ENCODE data around the gene LRP1.
"Not testable (repeated sequence)": the region's sequence is repeated elsewhere in the genome, so short reads cannot be mapped to it uniquely, and the experiment has no call there.

Gene LRP1

GRCh38 chr12:57110104-57111030 lies 17.9 kb upstream of the LRP1 start:
- peak; percentile 73 for DNase-seq

DNA sequence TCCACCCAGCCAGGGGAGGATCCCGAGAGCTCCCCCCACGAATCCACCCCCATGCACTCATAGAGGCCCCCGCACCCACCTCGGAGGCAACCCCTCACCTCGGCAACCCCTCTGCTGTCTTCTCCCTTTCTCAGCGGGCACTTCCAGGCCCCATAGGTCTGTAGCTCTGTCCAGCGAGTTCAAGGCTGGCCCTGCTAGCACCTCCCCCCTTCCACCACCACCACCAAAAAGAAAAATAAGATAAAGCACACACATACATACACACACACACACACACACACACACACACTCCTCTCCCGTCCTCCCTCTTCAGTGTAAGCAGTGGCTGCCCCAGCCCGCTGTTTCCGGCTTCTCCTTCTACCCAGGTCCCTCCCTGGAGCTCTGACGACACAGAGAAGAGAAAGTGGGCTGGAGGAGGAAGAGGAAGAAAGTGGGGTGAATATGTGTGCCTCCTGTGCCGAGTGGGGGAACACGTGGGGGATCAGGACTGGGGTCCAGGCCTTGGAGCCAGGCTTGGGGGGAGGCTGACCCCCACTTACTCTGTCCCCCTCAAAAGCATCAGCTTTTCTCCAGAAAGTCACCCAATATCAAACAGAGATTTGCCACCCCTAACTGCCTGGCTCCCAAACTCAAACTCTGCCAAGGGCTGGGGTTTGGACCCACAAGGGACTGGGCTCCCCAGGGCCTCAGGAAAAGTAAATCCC lies 17.1 kb upstream of the LRP1 start, which contains the start of gene STAT6:
Gene STAT6, minus strand, starts transcription at position 332 of the 704 bp plus-strand sequence. CDS start 3,084 bp downstream, outside the sequence.
- DNase-seq: peak; percentile 82

DNA sequence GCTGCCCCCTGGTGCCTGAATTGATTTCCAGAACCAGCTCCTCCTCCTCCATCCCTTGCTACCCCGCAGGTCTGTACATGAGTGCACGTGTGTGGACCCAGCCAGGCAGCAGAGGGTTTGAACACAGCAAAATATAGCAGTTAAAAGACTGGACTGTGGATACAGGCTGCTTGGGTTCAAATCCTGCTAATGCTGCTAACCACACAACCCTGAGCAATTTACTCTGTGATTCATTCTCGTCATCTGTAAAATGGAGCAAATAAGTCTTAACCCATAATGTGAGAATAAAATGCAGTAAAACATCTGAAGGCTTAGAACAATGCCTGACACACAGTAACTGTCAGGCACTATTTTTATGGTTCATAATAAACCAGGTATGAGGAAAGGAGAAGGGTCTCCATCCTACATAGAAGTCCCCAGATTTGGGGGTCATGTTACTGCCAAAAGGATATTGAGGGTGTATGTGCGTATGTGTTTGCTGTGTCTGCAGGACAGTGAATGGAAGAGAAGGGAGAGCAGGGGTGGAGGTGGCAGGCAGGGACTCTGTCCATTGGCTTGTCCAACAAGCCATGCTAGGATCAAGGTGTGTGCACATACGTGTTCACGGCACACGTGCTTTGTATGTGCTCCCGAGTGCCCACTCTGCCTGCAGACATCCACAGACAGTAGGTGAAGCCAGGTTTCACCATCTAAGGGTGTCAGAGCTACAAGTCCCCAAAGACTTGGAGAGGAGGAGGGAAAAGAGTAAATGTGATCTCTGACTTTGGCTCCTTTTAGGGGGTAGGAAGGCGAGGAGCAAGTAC lies 15.6 kb upstream of the LRP1 start:
- DNase-seq: no peak

- DNase-seq: no peak
Measured at GRCh38 chr12:57116580-57117281, 11.6 kb upstream of the LRP1 start.

DNA sequence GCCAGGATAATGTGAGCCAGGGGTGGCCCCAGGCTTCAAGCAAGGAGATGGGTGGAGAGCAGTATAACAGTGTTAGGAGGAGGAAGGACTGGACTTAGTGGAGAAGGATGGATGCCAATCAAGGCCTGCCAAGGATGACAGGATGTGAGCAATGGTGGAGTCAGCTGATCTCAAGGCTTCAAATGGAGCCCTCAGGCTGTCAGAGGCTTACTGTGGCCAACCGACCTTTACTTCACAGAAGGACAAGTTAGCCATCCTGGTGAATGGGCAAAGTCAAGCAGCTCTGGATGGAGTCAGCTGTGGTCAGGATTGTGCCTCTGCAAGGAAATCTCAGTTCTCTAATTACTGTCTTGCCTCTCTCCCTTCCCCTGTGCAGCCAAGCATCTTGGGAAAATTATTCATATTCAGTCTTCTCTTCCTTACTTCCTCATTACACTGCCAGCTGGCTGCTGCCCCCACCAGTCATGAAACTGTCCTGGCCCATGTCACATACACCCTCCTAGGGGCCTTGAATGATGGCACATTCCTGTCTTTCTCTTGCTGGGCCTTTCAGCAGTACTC lies 9.5 kb upstream of the LRP1 start:
- DNase-seq: no peak

DNA sequence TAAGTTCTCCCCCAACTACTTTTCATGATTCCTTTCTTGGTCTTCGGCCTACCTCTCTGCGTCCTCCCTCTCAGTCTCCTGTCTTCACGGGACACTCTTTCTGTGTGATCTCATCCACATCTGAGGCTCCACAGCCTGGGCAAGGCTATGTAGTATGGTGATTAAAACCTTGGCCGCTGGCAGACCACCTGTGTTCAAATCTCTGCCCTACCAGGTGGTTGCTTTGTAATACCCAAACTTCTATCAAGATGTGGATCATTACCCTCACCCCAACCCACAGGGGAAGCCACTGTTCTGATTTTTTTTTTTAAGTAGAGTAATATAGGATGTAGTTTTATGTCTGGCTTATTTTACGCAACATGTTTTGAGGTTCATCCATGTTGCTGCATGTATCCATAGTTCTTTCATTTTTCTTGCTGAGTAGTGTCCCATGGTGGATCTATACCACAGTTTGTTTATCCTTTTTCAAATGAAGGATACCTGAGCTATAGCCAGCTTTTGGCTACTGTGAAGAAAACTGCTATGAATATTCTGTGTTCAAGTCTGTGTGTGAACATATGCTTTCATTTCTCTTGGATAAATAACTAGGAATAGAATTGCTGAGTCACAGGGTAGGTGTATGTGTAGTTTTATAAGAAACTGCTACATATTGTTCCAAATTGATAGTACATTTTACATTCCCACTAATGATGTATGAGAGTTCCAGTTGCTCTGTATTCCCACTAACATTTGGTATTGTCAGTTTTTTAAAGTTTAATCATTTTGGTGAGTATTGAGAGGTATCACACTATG lies 8.8 kb upstream of the LRP1 start:
- DNase-seq: no peak

- DNase-seq: not testable (repeated sequence)
Measured at GRCh38 chr12:57120718-57121117, 7.6 kb upstream of the LRP1 start.

GRCh38 chr12:57123813-57124212 lies 4.5 kb upstream of the LRP1 start:
- no peak for DNase-seq

GRCh38 chr12:57124261-57124877 lies 3.9 kb upstream of the LRP1 start:
- DNase-seq: peak; percentile 55

- no peak for DNase-seq
Measured at GRCh38 chr12:57126061-57126460, 2.2 kb upstream of the LRP1 start.

DNA sequence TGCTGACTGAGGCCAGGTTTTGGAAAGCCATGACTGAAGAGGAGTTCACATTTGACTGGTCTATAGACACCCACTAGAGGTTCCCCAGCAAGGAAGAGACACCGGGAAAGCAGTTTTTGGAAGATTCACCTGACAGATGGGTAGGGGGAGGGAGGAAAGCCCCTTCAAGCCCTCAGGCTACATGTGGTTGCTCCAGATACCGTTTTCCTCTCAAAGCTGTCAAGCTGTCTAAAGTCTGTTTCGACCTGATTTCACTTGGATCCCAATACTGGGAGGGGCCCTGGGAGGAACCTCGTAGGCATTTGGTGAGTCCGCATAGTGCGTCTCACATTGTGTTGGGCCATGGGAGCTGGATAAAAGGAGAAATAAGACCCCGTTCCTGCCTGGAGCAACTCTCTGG lies 1.7 kb upstream of the LRP1 start:
- DNase-seq: no peak

- peak; percentile 64 for DNase-seq
Measured at GRCh38 chr12:57127101-57127725, 1.1 kb upstream of the LRP1 start.

GRCh38 chr12:57128519-57129247 lies 400 bp downstream of the LRP1 start:
- peak; percentile 49 for DNase-seq

DNA sequence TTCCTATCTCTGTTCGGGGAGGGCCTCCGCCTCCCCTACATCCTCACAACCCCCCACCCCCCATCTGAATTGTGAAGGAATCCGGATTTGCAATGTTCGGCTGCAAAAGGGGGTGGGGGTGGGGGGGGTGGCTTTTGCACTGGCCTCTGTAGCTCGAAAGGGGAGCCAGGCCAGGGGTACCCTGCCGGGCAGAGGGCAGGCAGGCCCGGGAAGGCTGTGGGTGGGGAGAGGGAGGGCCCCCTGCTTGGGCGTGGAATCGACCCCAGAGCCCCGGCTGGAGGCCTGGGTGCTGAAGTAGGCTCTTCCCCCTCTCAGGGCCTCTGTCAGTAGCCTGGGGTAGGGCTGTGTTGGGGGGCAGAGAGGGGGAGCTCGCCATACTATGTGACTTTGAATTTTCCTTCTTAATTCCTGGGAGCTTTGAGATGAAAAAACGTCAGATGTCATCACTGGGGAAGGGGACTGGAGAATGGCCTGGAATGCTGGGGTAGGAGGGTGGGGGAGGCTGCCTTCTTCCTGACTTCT lies 1.1 kb downstream of the LRP1 start:
- no peak for DNase-seq

DNA sequence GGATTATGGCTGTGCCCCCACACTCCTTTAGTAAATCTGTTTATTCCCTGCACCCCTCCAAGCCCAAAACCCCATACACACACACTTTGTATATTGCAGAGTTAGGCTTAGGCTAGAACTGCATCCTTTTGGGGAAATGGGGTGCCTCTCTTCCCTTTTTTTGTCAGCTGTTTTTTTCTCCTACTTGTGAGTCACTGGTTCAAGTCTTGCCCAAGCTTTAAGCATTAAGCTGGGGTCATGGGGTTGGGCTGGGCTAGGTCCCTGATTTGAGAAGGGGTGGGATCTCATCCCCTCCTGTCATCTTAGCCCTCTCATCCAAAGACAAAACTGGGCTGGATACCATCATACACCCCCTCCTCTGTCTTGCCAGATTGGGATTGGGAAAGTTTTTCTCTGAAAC lies 1.6 kb downstream of the LRP1 start:
- DNase-seq: no peak

DNA sequence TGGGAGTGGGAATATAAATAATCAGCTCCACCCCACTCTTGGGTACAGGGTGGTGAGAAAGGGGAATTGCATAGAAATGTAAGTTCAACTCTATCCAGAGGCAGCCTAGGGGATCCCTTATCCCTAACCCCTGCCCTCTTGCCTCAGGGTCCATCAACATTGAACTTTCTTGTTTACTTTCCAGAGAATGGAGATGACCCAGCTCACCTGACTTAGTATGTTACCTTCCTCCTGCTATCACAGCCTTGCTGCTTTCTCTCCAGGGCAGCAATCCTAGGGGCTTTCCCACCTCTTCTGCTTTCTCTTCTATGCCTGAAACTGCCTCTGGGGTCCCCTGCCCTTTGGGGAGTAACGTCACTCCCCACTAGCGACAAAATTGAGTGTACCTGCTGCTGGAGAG lies 2.7 kb downstream of the LRP1 start:
- no peak for DNase-seq

DNA sequence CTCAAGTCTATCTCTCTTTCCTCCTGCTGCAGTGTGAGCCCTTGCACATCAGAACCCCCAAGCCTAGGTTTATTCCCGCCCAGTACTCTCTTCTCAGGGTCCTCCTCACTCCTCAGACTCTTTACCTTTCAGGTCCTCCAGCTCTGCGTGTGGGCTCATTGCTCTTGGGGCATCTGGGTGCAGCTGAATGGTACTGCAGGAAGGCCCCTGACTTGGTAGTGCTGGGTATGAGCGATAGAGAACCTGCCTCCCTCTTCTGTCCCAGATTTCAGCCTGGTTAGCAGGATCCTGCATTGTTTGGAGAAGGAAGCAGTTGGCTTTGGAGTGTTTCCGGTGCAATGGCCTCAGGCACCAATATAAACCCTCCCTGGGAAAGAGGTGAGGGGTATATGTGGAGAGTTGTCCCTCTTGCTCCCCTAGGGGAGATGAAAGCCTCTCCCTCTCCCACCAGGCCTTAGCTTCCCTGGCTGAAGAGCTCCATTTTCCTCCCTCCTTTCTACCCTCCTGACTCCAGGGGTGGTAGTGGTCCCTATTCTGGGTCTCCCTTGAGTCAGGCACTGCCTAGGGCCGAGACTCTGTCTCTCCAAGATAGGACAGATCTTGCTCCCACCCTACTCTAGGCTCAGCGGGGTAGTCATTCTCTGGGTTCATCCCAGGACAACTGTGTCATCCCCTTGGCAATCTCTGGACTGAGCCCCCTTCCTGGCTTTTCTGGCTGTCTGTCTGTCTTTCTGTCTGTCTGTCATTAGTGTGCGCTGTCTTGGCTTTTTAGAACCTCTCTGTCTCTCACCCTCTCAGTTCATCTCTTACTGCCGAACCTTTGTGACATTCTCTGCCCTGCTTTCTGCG lies 3.8 kb downstream of the LRP1 start:
- DNase-seq: no peak

DNA sequence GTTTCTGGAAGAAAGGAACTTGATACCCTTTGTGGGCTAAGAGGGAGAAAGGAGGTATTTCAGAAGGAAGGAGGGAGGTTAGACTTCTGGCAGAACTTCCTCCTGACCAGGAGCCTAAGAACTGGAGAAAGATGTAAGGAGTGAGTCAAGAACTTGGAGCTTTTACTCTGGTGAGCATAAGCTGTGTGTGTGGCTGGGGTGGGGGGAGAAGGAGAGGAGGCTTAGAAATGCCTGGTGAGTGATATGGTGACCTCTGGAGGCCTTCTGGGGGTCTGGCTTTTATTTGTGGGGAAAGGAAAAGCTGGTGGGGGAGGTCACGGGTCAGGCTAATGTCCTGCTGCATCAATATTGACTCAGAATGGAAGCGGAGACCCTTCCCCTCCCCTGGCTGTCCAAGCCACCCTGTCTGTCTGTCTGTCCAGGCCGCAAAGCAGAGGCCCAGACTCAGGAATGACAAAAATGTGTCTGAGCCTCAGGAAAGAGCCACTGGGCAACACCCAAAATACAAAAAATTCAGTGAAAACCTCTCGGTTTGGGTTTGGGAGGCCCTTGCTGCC lies 4.8 kb downstream of the LRP1 start:
- DNase-seq: no peak

Data from right kidney (tissue), 1 donor.